ENCODE measurements around the gene DGCR2.
"Not testable (repeated sequence)": the region's sequence is repeated elsewhere in the genome, so short reads cannot be mapped to it uniquely, and the experiment has no call there.

DGCR2 gene

DNA sequence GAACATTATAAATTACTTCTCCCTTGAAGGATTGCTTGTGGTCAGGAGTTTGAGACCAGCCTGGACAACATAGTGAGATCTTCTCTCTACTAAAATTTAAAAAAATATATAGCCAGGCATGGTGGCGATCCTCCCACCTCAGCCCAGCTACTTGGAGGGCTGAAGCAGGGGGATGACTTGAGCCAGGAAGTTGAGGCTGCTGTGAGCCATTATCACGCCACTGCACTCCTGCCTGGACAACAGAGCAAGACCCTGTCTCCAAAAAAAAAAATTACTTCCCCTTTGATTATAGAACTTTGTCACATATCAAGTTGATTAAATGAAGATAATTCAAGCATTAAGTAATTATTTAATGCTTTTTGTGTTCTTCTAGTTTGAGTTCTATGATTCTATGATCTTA, 121.0 kb downstream of the DGCR2 start:
- no peak for DNase-seq (ENCODE audit: low spot score)

DNA sequence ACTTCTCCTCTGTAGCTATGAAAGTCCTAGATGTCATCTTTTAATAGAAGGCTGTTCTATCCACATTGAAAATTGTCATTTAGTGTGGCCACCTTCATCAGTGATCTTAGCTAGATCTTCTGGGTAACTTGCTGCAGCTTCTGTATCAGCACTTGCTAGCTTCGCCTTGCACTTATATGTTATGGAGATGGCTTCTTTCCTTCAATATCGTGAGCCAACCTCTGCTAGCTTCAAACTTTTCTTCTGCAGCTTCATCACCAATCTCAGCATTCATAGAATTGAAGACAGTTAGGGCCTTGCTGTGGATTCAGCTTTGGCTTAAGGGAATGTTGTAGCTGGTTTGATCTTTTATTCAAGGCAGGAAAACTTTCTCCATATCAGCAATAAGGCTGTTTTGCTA, 122.1 kb downstream of the DGCR2 start:
- not testable (repeated sequence) for DNase-seq (ENCODE audit: low spot score)

DNA sequence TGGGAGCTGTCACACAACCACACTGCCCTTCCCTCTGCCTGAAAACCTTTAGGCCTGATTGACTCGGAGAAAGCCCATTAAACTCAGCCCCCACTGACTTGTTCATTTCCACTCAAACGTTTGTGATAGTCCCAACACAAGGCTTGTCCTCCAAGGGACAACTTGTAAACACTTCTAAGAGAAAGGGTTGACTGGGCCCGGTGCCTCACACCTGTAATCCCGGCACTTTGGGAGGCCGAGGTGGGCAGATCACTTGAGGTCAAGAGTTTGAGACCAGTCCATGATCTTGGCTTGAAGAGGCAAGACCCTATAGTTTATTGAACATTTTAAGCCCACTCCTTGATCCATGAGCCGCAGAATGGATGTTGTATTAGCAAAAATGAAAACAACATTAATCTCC, 122.8 kb downstream of the DGCR2 start:
- DNase-seq (ENCODE audit: low spot score), result no peak

DNA sequence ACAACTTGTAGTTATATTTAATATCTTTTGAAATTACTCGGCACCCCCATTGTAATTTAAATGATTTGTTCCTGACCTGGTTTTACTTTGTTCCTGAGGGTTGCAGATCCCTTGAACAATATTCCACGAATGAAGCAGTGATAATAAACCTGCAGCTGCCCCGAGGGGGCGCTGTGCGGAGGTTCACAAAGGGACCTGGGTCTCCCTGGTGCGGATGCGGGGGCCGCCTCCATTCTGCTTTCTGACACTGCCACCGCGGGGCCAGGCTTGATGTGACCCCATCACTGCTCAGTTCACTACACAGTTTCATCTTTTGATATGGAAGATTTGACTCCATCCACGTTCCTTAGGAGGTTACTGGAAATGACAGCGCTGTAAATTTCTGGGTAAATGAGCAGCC, 123.2 kb downstream of the DGCR2 start:
- no peak for DNase-seq (ENCODE audit: low spot score)

DNA sequence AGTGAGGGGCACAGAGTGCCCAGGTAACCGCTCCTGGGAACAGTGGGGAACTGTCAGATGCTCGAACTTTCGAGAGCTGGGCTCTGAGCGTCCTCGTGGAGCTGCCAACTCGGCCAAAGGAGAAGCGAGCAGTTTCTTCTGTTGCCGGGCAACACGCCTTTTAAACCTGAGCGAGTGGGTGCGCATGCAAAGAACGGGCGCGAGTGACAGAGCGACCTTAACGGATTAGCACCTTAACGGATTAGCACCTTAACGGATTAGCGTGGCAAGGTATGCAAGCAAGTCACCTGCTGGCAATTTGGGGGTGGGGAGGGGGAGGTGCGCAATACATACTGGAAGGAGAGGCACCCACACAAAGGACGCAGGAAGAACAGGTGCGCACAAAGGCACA, 124.3 kb downstream of the DGCR2 start:
- no peak for DNase-seq (ENCODE audit: low spot score)

DNA sequence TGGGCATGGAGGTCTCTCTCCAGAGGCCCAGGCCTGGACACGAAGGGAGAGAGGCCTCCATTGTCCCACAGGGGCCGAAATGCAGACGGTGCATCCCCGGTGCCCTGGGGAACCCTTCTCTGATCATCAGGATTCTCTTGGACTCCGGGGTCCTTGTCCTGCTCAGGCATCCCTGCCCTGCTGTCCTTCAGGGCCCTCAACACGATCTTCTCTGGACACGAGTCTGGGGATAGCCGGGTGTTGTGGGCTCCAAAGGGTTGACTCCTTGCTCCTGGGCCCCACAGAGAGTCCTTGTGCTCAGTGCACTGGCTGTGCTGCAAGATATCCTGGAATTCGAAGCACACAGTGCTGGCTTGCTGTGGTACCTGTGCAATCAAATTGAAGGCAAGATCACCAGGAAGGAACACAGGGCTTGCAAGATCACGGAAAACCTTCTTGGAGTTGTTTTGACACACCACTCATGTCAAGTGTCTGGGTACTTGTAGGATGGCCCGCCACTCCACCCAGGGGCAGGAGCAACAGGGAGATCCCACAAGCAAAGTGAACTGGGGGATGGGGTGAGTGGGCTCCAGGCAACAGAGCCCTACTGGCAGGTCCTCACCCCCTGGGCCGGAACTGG, 124.8 kb downstream of the DGCR2 start:
- no peak for DNase-seq (ENCODE audit: low spot score)

DNA sequence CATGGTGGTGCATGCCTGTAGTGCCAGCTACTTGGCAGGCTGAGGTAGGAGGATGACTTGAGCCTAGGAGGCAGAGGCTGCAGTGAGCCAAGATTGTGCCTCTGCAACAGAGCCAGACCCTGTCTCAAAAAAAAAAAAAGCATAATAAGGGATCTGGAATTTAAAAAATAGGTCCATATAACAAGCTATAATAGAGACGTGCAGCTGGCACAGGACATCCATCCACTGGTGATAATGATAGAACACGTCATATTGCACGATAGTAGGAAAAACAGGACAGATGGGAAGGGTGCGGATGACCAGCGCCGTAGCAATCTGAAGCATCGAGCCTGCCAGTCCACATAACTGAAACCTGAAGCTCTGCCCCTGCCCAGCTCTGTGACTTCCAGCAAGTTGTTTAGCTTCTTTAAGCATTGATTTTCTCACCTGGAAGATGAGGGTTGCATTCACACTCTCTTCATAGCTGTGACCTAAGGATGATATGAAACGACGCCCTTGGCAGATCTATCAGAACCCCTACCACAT, 125.8 kb downstream of the DGCR2 start:
- no peak for DNase-seq (ENCODE audit: low spot score)

DNA sequence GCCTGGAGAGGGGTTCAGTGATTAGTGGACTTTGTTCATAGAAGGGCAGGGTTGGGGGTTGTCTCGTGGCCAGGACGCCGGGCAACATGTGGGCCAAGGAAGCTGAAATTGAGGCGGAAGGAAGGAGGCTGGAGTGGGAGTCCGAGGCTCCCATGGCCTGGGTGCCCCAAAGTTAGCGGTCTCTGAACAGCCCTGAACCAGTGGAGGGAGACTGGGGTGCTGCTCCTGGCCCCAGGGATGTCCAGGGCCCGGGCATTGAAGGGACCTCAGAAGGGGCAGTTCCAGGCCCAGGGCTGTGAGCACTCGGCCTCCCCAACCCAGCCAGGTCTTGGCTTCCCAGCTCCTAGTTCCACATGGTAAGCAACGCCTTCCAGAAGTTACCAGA, 126.9 kb downstream of the DGCR2 start:
- DNase-seq (ENCODE audit: low spot score), result no peak

DNA sequence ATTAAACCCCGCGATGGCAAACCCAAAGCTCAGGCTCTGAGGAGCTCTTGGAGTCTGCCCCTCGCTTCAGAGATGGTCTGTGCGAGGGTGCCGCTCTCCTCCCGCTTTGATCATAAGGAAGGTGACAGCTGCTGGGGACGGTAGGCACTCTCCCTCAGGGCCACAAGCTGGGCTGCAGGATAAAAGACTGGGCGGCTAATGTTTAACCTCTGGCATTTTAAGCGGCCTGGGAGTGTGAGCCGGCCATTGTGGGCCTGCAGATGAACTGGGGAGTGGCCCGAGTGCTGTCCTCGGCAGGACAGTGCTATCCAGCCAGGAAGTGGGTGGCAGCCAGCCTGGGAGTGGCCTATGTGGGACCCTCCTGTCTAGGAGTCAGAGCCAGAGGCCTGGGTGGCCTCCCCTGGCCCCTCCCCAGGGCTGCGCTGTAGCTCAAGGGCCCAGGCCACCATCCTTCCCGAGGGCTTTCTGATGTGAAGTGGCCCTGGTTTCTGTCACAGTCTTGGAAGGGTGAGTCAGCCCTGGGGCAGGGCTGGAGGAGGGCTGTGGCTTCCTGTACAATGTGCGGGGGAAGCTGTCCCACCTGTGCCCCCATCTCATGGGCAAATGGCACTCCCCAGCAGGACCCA, 127.4 kb downstream of the DGCR2 start:
- DNase-seq (ENCODE audit: low spot score), result no peak

DNA sequence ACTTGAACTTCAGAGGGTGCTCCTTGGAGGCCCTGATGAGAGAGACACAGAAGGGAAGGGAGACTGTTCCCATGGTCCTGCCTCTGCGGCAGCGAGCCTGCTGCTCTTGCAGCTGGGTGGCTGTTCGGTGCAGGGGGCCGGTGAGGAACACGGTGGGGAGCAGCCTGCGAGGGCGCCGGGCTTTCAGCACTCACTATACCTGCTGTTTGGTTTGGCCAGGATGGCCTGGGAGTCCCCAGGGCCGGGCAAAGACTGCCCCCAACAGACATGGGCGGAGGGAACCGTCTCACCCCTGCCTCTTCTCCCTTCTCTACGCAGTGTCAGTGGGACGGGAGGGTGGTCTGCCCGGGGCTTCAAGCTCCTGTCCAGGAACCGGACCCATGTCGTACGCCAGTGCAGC, 128.2 kb downstream of the DGCR2 start:
- DNase-seq (ENCODE audit: low spot score), result no peak

DNA sequence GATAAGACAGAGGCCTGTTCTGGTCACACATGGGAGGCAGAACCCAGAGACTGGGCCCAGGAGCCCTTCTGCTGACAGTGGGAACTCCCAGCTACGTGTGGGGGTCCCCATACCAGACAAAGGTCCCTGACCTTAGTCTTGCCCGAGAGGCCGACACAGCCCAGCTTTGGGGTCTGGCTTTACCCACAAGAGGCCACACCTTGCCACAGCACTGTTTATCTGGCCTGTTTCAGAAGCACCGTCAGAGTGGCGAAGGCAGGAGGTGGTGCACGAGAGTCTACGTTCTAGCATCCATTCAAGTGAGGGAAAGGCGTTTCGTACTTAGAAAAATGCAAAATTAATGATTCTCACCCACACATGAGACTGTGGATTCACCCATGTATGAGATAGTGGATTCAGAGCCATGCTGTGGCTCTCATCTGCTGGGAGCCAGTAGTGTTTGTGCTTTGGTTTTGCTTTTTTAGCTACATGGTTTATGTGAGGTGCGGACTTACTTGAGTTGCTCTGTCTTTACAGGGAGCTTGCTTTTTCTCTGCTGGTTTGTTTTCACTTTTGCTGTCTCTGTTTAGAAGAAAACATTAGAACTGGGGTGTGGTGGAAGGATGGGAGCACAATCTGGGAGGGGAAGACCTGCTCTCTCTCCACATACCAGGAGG, 129.5 kb downstream of the DGCR2 start:
- no peak for DNase-seq (ENCODE audit: low spot score)

DNA sequence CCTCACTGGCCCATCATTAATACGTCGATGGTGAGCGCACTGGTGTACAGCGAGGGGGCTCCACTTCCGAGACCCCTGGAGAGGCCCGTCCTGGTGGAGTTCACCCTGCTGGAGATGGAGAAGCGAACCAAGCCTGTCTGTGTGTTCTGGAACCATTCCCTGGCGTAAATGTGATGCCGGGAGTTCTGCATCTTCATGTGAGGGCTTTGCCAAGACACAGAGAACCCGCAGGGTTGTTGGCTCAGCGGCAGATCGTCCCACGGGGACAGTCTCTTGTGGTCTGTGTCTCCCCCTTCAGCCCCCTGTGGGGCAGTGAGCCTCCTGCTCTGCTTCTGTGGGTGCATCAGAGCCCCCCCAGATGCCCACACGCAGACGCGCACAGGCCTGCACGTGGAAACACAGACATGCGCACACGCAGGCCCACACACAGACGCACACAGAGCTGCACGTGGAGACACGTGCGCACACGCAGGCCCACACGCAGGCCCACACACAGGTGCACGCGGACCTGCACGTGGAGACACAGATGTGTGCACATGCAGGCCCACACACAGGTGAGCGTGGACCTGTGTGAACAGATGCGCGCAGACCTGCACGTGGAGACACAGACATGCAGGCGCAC, 130.3 kb downstream of the DGCR2 start:
- DNase-seq (ENCODE audit: low spot score), result no peak

DNA sequence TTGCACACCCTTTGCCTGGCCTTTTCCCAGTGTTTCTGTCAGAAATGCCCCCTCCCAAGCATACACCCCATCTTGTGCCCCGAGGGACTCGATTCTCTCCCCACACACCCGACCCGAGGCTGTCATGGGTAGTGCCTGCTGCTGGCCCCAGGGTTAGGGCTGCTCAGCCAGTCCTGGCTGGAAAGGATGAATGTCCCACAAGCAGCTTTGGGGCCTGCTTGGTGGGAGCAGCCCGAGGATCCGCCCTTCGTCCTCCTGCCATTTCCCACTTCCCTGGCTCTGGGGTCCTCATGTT, 131.1 kb downstream of the DGCR2 start:
- no peak for DNase-seq (ENCODE audit: low spot score)

DNA sequence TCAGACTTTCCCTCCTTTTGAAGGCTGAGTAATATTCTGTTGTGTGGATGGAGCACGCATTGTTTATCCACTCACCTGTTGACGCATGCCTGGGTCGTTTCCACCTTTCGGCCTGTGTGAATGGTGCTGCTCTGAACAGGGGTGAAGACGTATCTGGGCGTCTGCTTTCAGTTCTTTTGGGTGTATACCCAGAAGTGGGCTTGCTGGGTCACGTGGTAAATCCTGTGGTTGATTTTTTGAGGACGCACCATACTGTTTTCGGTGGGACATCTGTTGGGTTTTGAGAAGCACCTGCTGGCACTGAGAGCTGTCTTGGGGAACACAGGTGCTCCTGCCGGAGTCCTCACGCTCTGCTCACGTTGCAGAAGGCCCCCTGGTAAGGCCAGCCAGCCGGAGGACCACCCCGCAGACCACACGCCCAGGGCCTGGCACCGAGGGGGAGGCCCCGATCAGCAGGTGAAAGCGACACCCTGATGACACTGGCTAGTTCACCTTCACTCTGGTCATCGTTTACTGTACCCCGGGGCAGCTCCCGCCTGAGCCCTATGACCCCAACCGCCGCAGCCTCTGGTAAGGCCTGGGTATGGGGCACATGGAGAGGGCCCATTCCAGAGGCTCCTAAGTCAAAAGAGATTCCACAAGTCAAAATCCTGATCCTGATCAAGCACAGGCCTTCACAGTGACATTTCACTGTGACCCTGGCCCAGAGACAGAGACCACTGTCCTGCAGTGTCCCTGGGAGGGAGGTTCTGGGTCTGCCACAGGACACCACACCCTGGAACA, 131.7 kb downstream of the DGCR2 start:
- DNase-seq (ENCODE audit: low spot score), result no peak

DNA sequence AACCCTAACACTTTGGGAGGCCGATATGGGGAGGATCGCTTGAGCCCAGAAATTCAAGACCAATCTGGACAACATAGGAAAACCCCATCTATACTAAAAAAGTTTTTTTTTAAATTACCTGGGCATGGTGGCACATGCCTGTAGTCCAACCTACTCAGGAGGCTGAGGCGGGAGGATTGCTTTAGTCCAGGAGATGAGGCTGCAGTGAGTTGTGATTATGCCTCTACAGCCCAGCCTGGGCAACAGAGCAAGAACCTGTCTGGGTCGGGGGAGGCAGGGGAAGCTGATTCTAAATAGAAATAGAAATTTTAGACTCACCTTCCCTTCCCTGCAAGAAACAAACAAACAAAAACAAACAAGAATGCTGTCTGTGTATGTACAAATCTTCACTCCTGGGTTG, 133.3 kb downstream of the DGCR2 start:
- no peak for DNase-seq (ENCODE audit: low spot score)

DNA sequence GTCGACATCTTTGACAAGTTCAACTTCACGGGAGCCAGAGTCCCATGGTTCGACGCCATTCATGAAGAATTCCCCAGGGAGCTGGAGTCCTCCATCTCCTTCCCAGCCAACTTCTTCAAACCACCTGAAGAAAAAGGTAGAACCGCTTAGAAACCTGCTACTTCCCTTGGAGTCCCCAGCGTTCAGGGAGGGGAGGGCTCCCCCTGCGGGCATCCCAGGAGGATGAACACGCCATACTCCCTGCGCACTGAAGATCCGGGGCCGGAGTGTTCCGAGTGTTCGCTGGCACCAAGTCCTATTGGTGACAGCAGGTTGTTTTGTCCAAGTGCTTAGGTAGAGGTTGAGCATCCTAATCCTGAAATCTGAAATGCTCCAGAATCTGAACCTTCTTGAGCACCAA, 134.4 kb downstream of the DGCR2 start:
- no peak for DNase-seq (ENCODE audit: low spot score)

DNA sequence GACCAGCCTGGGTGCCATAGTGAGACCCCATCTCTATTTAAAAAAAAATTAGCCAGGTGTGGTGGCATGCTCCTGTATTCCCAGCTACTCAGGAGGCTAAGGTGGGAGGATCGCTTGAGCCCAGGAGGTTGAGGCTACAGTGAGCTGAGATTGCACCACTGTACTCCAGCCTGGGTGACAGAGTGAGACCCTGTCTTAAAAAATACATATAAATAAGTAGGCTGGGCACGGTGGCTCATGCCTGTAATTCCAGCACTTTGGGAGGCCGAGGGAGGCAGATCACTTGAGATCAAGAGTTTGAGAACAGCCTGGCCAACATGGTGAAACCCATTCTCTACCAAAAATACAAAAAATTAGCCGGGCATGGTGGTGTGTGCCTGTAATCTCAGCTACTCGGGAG, 135.1 kb downstream of the DGCR2 start:
- not testable (repeated sequence) for DNase-seq (ENCODE audit: low spot score)

All from CD4-positive, alpha-beta T cell treated with Interleukin-6 at 100 ng/mL for 8 hours (primary cell).